ENCODE results near the gene NAP1L4. TPM values are rescaled to one million over a fixed set of nuclear protein-coding genes. Genes with fewer than 3 reads are reported as not detected.

Gene NAP1L4
- polyA plus RNA-seq, 1 donor from 2014 or later = 199 TPM

GRCh38 chr11:3036419-3036818, 44.3 kb upstream of the NAP1L4 start:
- H3K4me2 ChIP-seq (ENCODE audit: low read length) = no peak overlapping the region
- H3F3A ChIP-seq (ENCODE audit: insufficient read depth, low read length, poor library complexity, severe bottlenecking) = no peaks in the 10 kb centered on the region
- H3K9me3 ChIP-seq (ENCODE audit: low read length) = no peaks in the 10 kb centered on the region
- no peak overlapping the region for H2AFZ ChIP-seq (ENCODE audit: low read depth, low read length)
- no peaks in the 10 kb centered on the region for H3K36me3 ChIP-seq (ENCODE audit: insufficient read depth, low read length)
- H3K27ac ChIP-seq (ENCODE audit: low read length) = no peak overlapping the region
- H3K4me3 ChIP-seq (ENCODE audit: low read length) = no peak overlapping the region
- H3K9ac ChIP-seq (ENCODE audit: low read length) = no peak overlapping the region
- no peaks in the 10 kb centered on the region for H4K20me1 ChIP-seq (ENCODE audit: insufficient read depth)
- no peaks in the 10 kb centered on the region for H3K9me2 ChIP-seq (ENCODE audit: insufficient read depth, low read length)
- no peaks in the 10 kb centered on the region for H3K27me3 ChIP-seq (ENCODE audit: insufficient read depth, low read depth, low read length)
- H3K79me2 ChIP-seq (replicated peaks; ENCODE audit: insufficient read depth, low read length) = no peaks in the 10 kb centered on the region
- no peak for TF ChIP-seq REST (IDR thresholded peaks at IDR 0.05; ENCODE audit: borderline replicate concordance)
- TF ChIP-seq EP300 (conservative IDR thresholded peaks at IDR 0.05; ENCODE audit: poor library complexity, severe bottlenecking) = no peak
- no peak for TF ChIP-seq RAD21 (conservative IDR thresholded peaks at IDR 0.05)
- no peak for TF ChIP-seq EZH2 (IDR thresholded peaks at IDR 0.05; ENCODE audit: borderline replicate concordance, insufficient read depth, low read length, poor library complexity, severe bottlenecking)
- TF ChIP-seq CTCF (IDR thresholded peaks at IDR 0.05; ENCODE audit: poor library complexity, severe bottlenecking) = no peak
- no peak for TF ChIP-seq POLR2AphosphoS5 (IDR thresholded peaks at IDR 0.05)
- TF ChIP-seq TAF1 (IDR thresholded peaks at IDR 0.05; ENCODE audit: low read depth) = no peak
- TF ChIP-seq SMC3 (conservative IDR thresholded peaks at IDR 0.05; ENCODE audit: poor library complexity) = no peak
- no peak for TF ChIP-seq MXI1 (conservative IDR thresholded peaks at IDR 0.05; ENCODE audit: poor library complexity, severe bottlenecking)

GRCh38 chr11:3035333-3035732, 43.2 kb upstream of the NAP1L4 start:
- no peak overlapping the region for H3K27ac ChIP-seq (ENCODE audit: low read length)

More at GRCh38 chr11:3035333-3035732, 43.2 kb upstream of the NAP1L4 start:
- Histone ChIP-seq H3K9me2 (ENCODE audit: insufficient read depth, low read length) (no peaks in the 10 kb centered on the region), H3K4me2 (ENCODE audit: low read length) (no peak overlapping the region), H3K9ac (ENCODE audit: low read length) (no peak overlapping the region), H3K4me3 (ENCODE audit: low read length) (no peak overlapping the region), H3K79me2 (replicated peaks; ENCODE audit: insufficient read depth, low read length) (no peaks in the 10 kb centered on the region), H2AFZ (ENCODE audit: low read depth, low read length) (no peak overlapping the region), H3K27me3 (ENCODE audit: insufficient read depth, low read depth, low read length) (no peaks in the 10 kb centered on the region), H3K9me3 (ENCODE audit: low read length) (no peaks in the 10 kb centered on the region), H3F3A (ENCODE audit: insufficient read depth, low read length, poor library complexity, severe bottlenecking) (no peaks in the 10 kb centered on the region), H3K36me3 (ENCODE audit: insufficient read depth, low read length) (no peaks in the 10 kb centered on the region), H4K20me1 (ENCODE audit: insufficient read depth) (no peaks in the 10 kb centered on the region)
- TF ChIP-seq MXI1 (conservative IDR thresholded peaks at IDR 0.05; ENCODE audit: poor library complexity, severe bottlenecking) (no peak), SMC3 (conservative IDR thresholded peaks at IDR 0.05; ENCODE audit: poor library complexity) (no peak), TAF1 (IDR thresholded peaks at IDR 0.05; ENCODE audit: low read depth) (no peak), RAD21 (conservative IDR thresholded peaks at IDR 0.05) (no peak), REST (IDR thresholded peaks at IDR 0.05; ENCODE audit: borderline replicate concordance) (no peak), CTCF (IDR thresholded peaks at IDR 0.05; ENCODE audit: poor library complexity, severe bottlenecking) (no peak), EP300 (conservative IDR thresholded peaks at IDR 0.05; ENCODE audit: poor library complexity, severe bottlenecking) (no peak), EZH2 (IDR thresholded peaks at IDR 0.05; ENCODE audit: borderline replicate concordance, insufficient read depth, low read length, poor library complexity, severe bottlenecking) (no peak), POLR2AphosphoS5 (IDR thresholded peaks at IDR 0.05) (no peak)

Data from neural cell (in vitro differentiated cells).